ENCODE data around the gene KRT26. TPM values are rescaled to one million over a fixed set of nuclear protein-coding genes. Genes with fewer than 3 reads are reported as not detected.

The KRT26 gene
- total RNA-seq, 1 experiment from 2014 or later: not detected

- H3K9me3 ChIP-seq (ENCODE audit: low read depth, low read length, poor library complexity, severe bottlenecking): no peaks in the 10 kb centered on the region
- H3K27me3 ChIP-seq (replicated peaks; ENCODE audit: insufficient read depth, low read depth, low read length, poor library complexity): no peaks in the 10 kb centered on the region
- ChIA-PET POLR2A (ENCODE audit: low non-redundant PET) (no interaction called here), CTCF (no interaction called here)
- H3K4me1 ChIP-seq (ENCODE audit: insufficient read depth, low read length, poor library complexity, severe bottlenecking): no peaks in the 10 kb centered on the region
- no peak overlapping the region for H3K27ac ChIP-seq (ENCODE audit: low read depth, low read length, poor library complexity, severe bottlenecking)
- DNase-seq (ENCODE audit: low spot score): no peak
- intact Hi-C loops (cut with micrococcal nuclease; ENCODE audit: unreplicated experiment): no loop called here
- no TSS peak for BruUV-seq (replicated peaks)
- TF ChIP-seq EZH2 (IDR thresholded peaks at IDR 0.05; ENCODE audit: borderline replicate concordance, low read depth, low read length, poor library complexity, severe bottlenecking) (no peak), CTCF (conservative IDR thresholded peaks at IDR 0.05; ENCODE audit: low read depth, low read length) (no peak)
- H3K4me3 ChIP-seq (ENCODE audit: low read depth, low read length, poor library complexity, severe bottlenecking): no peak overlapping the region
- H3K36me3 ChIP-seq (ENCODE audit: insufficient read depth, low read length, poor library complexity, severe bottlenecking): no peaks in the 10 kb centered on the region
Observed at GRCh38 chr17:40777459-40777858, 5.5 kb upstream of the KRT26 start.

GRCh38 chr17:40775945-40776344 lies 3.9 kb upstream of the KRT26 start:
- CTCF ChIA-PET: no interaction called here
- Histone ChIP-seq H3K9me3 (ENCODE audit: low read depth, low read length, poor library complexity, severe bottlenecking) (no peaks in the 10 kb centered on the region), H3K27me3 (replicated peaks; ENCODE audit: insufficient read depth, low read depth, low read length, poor library complexity) (no peaks in the 10 kb centered on the region), H3K4me1 (ENCODE audit: insufficient read depth, low read length, poor library complexity, severe bottlenecking) (no peaks in the 10 kb centered on the region), H3K36me3 (ENCODE audit: insufficient read depth, low read length, poor library complexity, severe bottlenecking) (no peaks in the 10 kb centered on the region), H3K27ac (ENCODE audit: low read depth, low read length, poor library complexity, severe bottlenecking) (no peak overlapping the region), H3K4me3 (ENCODE audit: low read depth, low read length, poor library complexity, severe bottlenecking) (no peak overlapping the region)
- TF ChIP-seq EZH2 (IDR thresholded peaks at IDR 0.05; ENCODE audit: borderline replicate concordance, low read depth, low read length, poor library complexity, severe bottlenecking): no peak
- TF ChIP-seq CTCF (conservative IDR thresholded peaks at IDR 0.05; ENCODE audit: low read depth, low read length): no peak
- POLR2A ChIA-PET (ENCODE audit: low non-redundant PET): no interaction called here
- DNase-seq (ENCODE audit: low spot score): no peak
- intact Hi-C loops (cut with micrococcal nuclease; ENCODE audit: unreplicated experiment): no loop called here
- BruUV-seq (replicated peaks): no TSS peak

GRCh38 chr17:40765657-40766056 lies 6.3 kb downstream of the KRT26 start:
- no peaks in the 10 kb centered on the region for H3K4me1 ChIP-seq (ENCODE audit: insufficient read depth, low read length, poor library complexity, severe bottlenecking)
- no peak overlapping the region for H3K4me3 ChIP-seq (ENCODE audit: low read depth, low read length, poor library complexity, severe bottlenecking)
- no peak overlapping the region for H3K27ac ChIP-seq (ENCODE audit: low read depth, low read length, poor library complexity, severe bottlenecking)
- no TSS peak for BruUV-seq (replicated peaks)
- DNase-seq (ENCODE audit: low spot score): no peak
- H3K27me3 ChIP-seq (replicated peaks; ENCODE audit: insufficient read depth, low read depth, low read length, poor library complexity): no peaks in the 10 kb centered on the region
- H3K36me3 ChIP-seq (ENCODE audit: insufficient read depth, low read length, poor library complexity, severe bottlenecking): no peaks in the 10 kb centered on the region
- H3K9me3 ChIP-seq (ENCODE audit: low read depth, low read length, poor library complexity, severe bottlenecking): peaks cover under 1% of the 10 kb centered on the region
- ChIA-PET POLR2A (ENCODE audit: low non-redundant PET) (no interaction called here), CTCF (no interaction called here)
- intact Hi-C loops (cut with micrococcal nuclease; ENCODE audit: unreplicated experiment): no loop called here
- no peak for TF ChIP-seq EZH2 (IDR thresholded peaks at IDR 0.05; ENCODE audit: borderline replicate concordance, low read depth, low read length, poor library complexity, severe bottlenecking)
- no peak for TF ChIP-seq CTCF (conservative IDR thresholded peaks at IDR 0.05; ENCODE audit: low read depth, low read length)

Data from A673 (cell line).